Stimulated activated CD8-positive, alpha-beta memory T cell treated with anti-CD3 and anti-CD28 coated beads, Interleukin-4, amount 100 ng/mL, for 48 hours (primary cell): ENCODE results near the gene RBM12.
"Not testable (repeated sequence)": the region's sequence is repeated elsewhere in the genome, so short reads cannot be mapped to it uniquely, and the experiment has no call there.

Experiments
- DNase-seq: peaks from one replicate; pipeline ENCODE4 v3.0.0-alpha.2; 2020

RBM12 gene, protein sequence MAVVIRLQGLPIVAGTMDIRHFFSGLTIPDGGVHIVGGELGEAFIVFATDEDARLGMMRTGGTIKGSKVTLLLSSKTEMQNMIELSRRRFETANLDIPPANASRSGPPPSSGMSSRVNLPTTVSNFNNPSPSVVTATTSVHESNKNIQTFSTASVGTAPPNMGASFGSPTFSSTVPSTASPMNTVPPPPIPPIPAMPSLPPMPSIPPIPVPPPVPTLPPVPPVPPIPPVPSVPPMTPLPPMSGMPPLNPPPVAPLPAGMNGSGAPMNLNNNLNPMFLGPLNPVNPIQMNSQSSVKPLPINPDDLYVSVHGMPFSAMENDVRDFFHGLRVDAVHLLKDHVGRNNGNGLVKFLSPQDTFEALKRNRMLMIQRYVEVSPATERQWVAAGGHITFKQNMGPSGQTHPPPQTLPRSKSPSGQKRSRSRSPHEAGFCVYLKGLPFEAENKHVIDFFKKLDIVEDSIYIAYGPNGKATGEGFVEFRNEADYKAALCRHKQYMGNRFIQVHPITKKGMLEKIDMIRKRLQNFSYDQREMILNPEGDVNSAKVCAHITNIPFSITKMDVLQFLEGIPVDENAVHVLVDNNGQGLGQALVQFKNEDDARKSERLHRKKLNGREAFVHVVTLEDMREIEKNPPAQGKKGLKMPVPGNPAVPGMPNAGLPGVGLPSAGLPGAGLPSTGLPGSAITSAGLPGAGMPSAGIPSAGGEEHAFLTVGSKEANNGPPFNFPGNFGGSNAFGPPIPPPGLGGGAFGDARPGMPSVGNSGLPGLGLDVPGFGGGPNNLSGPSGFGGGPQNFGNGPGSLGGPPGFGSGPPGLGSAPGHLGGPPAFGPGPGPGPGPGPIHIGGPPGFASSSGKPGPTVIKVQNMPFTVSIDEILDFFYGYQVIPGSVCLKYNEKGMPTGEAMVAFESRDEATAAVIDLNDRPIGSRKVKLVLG

DNA sequence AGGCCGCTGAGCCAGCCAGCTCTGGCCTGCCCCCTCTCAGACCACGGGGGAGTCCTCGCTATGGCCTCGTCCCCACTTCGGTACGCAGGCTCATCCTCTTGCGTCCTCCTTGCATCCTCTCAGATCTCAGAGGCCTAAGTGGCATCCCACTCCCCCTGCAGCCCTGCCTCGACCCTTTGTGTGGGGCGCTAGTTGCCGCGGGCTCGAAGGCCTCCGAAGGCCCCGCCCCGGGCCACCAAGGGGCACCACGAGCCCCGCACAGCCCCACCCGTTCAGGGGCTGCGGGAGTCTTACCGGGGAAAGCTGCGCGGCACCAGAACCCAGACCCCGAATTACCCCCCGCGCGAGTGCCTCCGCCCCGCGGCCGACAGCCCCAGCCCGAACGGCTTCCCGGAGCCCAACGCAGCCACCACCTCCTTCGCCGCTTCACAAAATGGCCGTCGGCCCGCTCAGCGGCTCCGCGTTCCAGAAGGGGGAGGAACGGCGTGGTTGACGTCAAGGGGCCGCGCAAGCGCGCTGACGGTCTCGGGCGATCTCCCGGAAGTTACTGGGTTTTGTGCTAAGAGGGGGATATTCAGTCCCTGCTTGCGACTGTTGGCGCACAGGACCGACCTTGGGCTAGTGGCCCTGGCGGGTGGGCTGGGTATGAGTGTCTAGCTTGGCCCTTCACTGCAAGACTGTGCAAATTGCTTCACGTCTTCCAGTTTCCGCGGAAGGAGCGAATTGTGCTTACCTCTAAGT, at the start of gene RBM12, which contains the start of gene CPNE1:
RBM12 (minus strand) TSS at position 435 of the 741 bp plus-strand sequence. CDS start 9,578 bp downstream, outside the sequence.
CPNE1 (minus strand) TSS at position 435 of the 741 bp plus-strand sequence. CDS start 31,977 bp downstream, outside the sequence.
- DNase-seq, result peak; percentile 94

DNA sequence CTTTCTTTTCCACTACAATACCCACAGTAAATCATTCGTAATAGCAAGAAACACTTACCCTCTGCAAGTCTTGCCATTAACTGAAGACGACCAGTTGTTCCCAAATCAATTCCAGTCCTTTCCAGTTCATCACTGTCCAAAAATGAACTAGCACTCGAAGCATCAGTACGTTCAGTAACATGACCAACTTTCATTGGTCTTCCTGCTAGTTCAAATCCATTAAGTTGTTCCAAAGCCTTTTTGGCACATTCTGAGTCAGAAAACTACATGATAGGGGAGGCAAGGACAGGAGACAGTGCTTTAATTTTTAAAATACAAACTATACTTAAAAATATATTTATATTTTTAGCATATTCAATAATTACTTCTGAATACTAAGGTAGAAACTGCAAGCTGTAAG, 49.4 kb upstream of the RBM12 start:
- no peak for DNase-seq

GRCh38 chr20:35713120-35713519, 48.4 kb upstream of the RBM12 start:
- not testable (repeated sequence) for DNase-seq

DNA sequence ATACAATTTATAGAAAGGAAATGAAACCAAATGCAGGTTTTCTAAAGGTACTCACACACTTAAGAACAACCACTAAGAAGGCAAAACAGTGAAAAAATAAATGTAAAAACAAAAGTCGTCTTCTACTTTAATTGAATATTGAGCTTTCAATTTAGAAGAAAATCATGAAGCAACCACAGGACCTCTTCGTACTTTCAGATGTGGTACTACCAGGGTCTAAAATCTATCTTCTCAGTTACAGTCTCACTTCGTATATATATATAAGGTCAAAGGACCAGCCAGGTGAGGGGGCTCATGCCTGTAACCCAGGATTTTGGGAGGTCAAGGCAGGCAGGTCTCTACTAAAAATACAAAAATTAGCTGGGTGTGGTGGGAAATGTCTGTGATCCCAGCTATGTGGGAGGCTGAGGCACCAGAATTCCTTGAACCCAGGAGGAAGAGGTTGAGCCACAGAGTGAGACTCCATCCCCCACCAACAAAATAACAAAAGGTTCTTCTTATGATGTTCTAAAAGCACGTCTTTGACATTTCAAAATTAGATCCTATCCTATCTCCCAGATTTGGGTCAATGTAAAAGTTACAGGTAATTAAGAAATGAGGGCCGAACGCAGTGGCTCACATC, 47.0 kb upstream of the RBM12 start:
- no peak for DNase-seq

DNA sequence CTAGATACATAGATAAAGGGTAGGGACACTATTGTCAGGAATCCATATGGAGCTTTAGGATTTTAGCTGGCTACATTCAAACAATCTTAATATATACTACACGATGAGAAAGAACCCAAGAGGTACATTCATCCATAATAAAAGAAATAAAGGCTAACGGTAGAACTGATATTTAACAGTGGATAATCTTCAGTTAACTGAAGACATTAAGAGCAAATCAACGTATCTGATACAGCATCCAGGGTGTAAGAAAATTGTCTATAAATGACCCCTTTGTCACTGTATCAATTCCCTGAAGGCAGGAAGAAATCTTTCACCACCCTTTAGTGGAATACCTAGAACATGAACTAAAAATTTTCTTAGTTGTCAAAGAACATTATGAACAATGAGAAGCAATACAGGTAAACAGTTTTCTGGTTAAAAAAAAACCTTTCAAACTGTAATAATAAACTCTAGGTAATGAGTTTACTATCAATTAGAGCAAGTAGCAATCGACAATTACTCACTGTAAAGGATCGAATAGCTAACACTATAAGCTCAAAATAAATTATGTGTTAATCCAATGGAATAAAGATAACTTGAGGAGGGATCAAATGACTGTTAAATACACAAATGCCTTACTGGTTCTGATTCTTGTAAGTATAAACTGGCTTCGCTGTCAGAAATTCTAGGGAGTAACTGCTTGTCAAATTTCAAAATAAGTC, 46.3 kb upstream of the RBM12 start:
- no peak for DNase-seq

DNA sequence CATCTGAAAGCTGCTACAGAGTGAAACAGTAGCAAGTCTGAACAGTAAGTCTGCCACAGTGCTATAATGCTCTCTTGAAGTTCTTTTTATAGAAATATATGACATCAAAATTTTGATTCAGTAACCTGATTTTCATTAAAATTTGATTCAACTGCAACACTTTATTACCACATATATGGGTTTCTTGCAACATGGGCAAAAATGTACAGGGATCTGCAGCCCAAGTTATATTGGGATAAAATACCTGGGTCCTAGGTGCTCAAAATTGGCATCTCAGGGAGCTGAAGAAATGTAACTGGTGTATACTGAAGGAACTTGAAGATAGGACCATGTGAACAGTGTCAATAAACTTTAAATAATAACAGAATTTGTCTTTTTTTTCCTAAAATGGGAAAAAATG, 45.3 kb upstream of the RBM12 start:
- no peak for DNase-seq

DNA sequence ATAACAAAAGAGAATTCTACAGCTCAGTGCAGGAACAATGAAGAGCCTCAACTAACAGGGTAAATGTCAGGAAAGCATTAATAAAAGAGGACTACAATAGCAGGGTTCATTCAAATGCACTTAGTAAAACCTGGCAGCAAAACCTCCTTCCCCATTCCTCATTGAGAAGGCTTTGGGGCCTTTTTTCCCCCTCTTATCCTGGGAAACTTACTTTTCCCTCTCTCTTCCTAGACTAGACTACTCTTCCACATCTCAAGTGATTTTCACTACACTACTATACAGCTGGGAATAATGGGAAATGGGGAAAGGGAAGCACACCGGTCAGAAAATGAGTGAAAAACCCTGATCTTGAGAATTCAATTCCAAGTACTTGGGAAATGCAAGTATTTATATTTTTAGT, 44.6 kb upstream of the RBM12 start:
- no peak for DNase-seq

DNA sequence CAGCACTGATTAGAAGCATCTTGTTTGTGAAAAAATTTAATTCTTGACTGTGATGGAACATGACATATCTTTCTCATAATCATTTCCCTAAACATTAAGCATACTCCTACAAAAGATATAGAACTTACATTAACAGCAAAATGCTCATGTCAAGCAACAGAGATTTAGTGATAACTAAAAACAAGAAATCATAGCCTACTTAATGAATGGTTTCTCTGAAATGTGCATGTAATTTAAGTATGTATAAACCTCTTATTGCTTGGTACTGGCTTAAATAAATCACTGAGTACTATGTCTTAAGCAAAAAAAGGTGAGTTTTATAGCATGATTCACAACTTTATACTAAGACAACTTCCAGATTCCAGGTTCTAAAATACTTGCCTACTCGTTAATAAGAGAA, 43.8 kb upstream of the RBM12 start:
- DNase-seq, result no peak

DNA sequence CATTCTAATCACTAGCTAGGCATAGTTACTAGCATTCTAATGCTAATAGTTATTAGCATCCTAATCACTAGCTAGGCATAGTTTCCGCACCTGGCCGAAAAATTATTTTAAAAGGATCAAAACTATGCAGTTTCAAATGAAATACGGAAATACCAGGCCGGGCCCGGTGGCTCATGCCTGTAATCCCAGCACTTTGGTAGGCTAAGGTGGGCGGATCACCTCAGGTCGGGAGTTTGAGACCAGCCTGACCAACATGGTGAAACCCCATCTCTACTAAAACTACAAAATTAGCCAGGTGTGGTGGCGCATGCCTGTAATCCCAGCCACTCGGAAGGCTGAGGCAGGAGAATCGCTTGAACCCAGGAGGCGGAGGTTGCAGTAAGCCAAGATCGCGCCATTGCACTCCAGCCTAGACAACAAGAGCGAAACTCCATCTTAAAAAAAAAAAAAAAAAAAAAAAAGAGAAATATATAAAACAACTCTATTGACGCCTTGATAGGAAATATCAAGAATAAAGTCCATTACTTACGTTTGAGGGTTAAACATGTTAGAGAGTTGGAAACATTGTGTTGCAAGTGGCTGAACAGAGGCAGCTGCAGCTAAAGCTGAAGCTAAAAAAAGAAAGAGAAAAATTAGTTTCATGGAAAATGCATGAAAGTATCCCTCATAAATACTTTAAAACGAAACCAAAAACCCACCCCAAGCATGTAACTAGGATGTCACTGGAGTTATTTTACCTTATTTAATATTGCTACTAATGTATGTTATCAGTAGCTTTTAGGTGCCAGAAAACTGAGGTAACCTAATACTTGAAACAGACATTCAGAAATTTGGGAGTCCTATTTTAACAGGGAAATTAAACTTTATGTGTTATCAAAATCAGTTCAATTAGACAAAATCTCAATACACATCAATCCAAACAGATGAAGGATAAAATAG, 42.2 kb upstream of the RBM12 start:
- not testable (repeated sequence) for DNase-seq

- DNase-seq, result not testable (repeated sequence)
These were observed 41.2 kb upstream of the RBM12 start for GRCh38 chr20:35705894-35706293.

DNA sequence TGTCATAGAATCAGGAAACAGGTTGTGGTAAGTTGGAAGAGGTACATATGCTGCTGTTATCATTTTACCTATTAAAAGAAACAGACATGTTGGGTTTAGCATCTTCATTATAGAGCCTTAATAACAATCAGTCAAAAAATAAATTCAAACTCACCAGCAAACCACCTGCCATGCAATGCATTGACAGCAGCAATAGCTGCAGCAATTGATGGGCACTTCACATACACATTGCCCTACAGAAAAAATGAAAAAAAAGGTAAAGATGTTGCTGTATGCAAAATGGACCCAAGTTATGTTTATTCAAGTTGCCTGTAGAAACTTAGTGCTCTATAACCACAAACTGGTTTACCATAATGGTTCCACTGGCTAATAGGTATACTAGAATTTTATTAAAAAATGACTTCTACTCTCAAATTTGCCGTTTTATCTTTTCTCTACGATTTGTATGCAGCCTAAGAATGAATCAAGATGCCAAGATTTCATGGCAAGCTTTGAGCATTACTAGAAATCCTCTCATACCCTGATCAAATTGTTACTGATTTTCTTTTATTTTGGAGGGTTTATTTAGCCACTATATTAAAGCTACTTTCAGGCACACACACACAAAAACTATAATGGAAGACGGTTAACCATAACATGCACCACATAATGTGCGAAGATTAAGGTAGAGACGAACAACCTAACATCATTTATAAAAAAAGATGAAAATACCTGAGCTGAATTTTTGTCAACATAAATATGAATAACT, 40.0 kb upstream of the RBM12 start:
- no peak for DNase-seq

- no peak for DNase-seq
These were observed 38.4 kb upstream of the RBM12 start for GRCh38 chr20:35702824-35703695.

DNA sequence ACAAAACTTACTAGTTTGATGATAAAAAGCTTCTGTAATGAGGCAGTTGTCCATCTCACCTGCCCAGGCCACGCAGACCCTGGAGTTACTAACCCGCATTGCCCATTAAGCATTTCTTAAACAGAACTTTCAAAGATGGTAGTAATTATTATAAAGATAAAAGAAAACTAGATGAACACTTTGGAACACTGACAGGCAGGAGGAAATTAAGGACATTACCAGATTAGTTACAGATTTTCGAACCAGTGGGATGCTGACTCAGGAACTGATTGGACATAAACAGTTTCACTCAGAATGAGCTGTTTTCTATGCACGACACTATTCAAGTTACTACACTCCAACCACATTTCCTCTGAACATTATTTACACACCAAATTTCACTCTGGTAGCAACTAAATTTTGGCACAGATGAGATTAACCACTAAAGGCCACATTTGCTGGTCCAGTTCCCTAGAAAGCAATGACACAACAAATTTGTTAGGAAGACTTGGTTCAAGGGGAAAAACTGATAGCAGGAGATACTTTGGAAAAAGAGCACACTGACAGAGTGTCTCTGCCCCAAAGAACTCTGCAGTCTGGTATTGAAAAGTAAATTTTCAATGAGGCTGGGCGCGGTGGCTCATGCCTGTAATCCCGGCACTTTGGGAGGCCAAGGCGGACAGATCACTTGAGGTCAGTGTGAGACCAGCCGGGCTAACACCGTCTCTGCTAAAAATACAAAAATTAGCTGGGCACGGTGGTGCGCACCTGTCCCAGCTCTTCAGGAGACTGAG, 37.5 kb upstream of the RBM12 start:
- DNase-seq, result no peak

GRCh38 chr20:35700625-35701148, 36.0 kb upstream of the RBM12 start:
- no peak for DNase-seq

DNA sequence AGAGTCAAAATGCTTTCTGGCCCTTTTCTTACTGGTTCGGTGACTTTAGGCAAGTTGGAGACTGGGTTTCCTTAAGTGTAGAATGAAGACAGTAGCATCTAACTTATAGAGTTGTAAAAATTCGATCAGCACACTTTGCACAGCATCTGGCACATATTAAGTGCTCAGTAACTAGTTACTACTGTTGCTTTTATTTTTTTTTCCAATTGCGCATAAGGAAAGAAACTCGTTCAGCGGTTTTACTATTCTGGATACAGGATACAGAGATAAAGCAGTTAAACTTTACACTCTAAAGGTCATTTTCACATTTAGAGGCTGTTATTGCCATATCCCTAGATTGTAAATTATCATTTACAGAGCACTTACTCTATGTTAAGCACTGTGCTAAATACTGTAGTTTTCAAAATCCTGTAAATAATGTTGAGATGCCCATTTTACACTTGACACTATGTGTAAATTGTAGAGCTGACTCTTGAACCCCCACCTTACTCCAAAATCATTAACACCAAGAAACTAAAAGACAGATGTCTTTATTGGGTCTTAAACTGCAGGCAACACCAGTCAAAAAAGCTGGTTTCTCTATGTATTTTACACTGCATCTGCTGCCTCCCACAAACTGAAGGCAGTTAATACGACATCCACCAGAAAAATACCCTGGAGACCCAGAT, 35.4 kb upstream of the RBM12 start:
- DNase-seq, result no peak

- DNase-seq, result peak; percentile 90
These were observed 34.6 kb upstream of the RBM12 start, which contains the start of the genes NFS1 and ROMO1 for GRCh38 chr20:35699127-35699956. TSS of gene NFS1 (minus strand) at chr20:35699352. CDS start at chr20:35699288, 64 bp downstream. TSS of gene ROMO1 (plus strand) at chr20:35699405. CDS start at chr20:35699633, 228 bp downstream.
